Suprapubic skin (tissue), 4 donors: Measurements from ENCODE around the gene NLRC3.

Experiments
- EP300 ChIP-seq: sonication (generic); formaldehyde crosslinking; IDR thresholded peaks from one replicate; pipeline ENCODE4 v1.6.1; 2017; ENCODE audit warnings: antibody characterized with exemption
- POLR2A ChIP-seq, 2 donors: fragments of 450-650 bp; IDR thresholded peaks; one replicate each; pipeline ENCODE4 v1.6.1; 2017; ENCODE audit warnings: antibody characterized with exemption in 2 of 2, mild to moderate bottlenecking in 2 of 2, moderate library complexity in 2 of 2
- POLR2AphosphoS5 ChIP-seq, 3 donors: sonication (generic); formaldehyde crosslinking; IDR thresholded peaks; one replicate each; pipeline ENCODE4 v1.6.1; 2017; ENCODE audit warnings: antibody characterized with exemption in 3 of 3
- TF ChIP-seq, protein P1 (sequence below), 2 donors: fragments of 200-600 bp in 1 of 2; fragments of 450-650 bp in 1 of 2; sonication (generic) in 1 of 2; IDR thresholded peaks; one replicate each; pipeline ENCODE4 v1.5.1; 2016 to 2019; ENCODE audit warnings: antibody characterized with exemption in 2 of 2, mild to moderate bottlenecking in 1 of 2, moderate library complexity in 1 of 2

- TF ChIP-seq, protein P1, sequence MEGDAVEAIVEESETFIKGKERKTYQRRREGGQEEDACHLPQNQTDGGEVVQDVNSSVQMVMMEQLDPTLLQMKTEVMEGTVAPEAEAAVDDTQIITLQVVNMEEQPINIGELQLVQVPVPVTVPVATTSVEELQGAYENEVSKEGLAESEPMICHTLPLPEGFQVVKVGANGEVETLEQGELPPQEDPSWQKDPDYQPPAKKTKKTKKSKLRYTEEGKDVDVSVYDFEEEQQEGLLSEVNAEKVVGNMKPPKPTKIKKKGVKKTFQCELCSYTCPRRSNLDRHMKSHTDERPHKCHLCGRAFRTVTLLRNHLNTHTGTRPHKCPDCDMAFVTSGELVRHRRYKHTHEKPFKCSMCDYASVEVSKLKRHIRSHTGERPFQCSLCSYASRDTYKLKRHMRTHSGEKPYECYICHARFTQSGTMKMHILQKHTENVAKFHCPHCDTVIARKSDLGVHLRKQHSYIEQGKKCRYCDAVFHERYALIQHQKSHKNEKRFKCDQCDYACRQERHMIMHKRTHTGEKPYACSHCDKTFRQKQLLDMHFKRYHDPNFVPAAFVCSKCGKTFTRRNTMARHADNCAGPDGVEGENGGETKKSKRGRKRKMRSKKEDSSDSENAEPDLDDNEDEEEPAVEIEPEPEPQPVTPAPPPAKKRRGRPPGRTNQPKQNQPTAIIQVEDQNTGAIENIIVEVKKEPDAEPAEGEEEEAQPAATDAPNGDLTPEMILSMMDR (IDR thresholded peaks at IDR 0.05): no peak
- TF ChIP-seq EP300: no peak
- TF ChIP-seq POLR2A (IDR thresholded peaks at IDR 0.05): no peak
- TF ChIP-seq POLR2AphosphoS5 (IDR thresholded peaks at IDR 0.05): no peak
These were observed 17.3 kb upstream of the NLRC3 start for GRCh38 chr16:3594316-3595109.
